Psoas muscle (tissue), 8 donors: ENCODE results near the gene UMAD1. TPM values are rescaled to one million over a fixed set of nuclear protein-coding genes. Genes with fewer than 3 reads are reported as not detected.

Source experiments
- ATAC-seq, 4 donors: fragments of 200-7000 bp; cut with Tn5 transposase; one replicate each; pipeline ENCODE4 v1.9.1; 2020; ENCODE audit warnings: moderate library complexity in 3 of 4, mild to moderate bottlenecking in 2 of 4
- DNase-seq, 2 donors: peaks; one replicate each; pipeline ENCODE4 v3.0.0-alpha.2; 2020
- H3K27ac ChIP-seq: fragments of 200-600 bp; one replicate; pipeline ENCODE4 v1.8.0; 2022
- H3K27me3 ChIP-seq, 3 donors: fragments of 200-600 bp in 1 of 3; one replicate each; pipeline versions ENCODE4 v1.6.1 to v1.8.0; 2013 to 2022; ENCODE audit warnings: low read length in 2 of 3, mild to moderate bottlenecking in 2 of 3, moderate library complexity in 1 of 3; ENCODE audit not compliant: insufficient read depth in 3 of 3
- H3K36me3 ChIP-seq, 2 donors: fragments of 200-600 bp in 1 of 2; one replicate each; pipeline versions ENCODE4 v1.6.1 to v1.8.0; 2013 to 2022; ENCODE audit warnings: low read depth in 1 of 2, mild to moderate bottlenecking in 1 of 2, moderate library complexity in 1 of 2; ENCODE audit not compliant: insufficient read depth in 1 of 2
- H3K4me1 ChIP-seq: fragments of 200-600 bp; one replicate; pipeline ENCODE4 v1.8.0; 2022
- H3K4me3 ChIP-seq: fragments of 200-600 bp; one replicate; pipeline ENCODE4 v1.8.0; 2022; ENCODE audit warnings: mild to moderate bottlenecking
- H3K9me3 ChIP-seq: fragments of 200-600 bp; one replicate; pipeline ENCODE4 v1.8.0; 2022
- CTCF ChIP-seq: fragments of 200-600 bp; IDR thresholded peaks from one replicate; pipeline ENCODE4 v1.8.0; 2022; ENCODE audit warnings: antibody characterized with exemption
- WGBS, 3 donors: extraction: QIAGEN DNeasy Blood & Tissue Kit; methylation state at CpG; one replicate each; pipeline versions ENCODE4 v1.1.6 to v1.1.7; 2013; 5-methylcytosine and 5-hydroxymethylcytosine counted together
- intact Hi-C, 2 donors: fragments of 100-400 bp; cut with DNase I; formaldehyde crosslinking; loops; one replicate each; pipeline versions ENCODE4 v1.11.0 to v1.14.2; 2022
- polyA plus RNA-seq, 3 donors: library from polyadenylated mRNA; stranded (reverse); fragments of 200-250 nt; gene quantifications; one replicate each; pipeline ENCODE4 v1.2.3, GENCODE V29; 2013
- total RNA-seq, 4 donors: library from RNA; stranded (reverse); fragmentation: NEBNext Ultra II Directional in 2 of 4; extraction: Animal tissue kit (Norgen Biotek cat#: 25700) in 2 of 4; gene quantifications; one replicate each; pipeline versions ENCODE4 v1.2.1 to v1.2.4, GENCODE V29; 2021 to 2023
- donor health status: healthy with polysubstance abuse.
- donor health status: DM: no; HTN: no; CAD: no; lungs with moderate emphysema.
- donor health status: Bipolar disorder and iron deficiency.
- donor health status: healthy.
- donor health status: DM: yes; HTN: yes; CAD: no.
- donor health status: DM: no; HTN: no; CAD: no.
- donor health status: DM: no; HTN: no; CAD: no.
- donor health status: DM: yes; HTN: yes; CAD: no.

Gene UMAD1
- total and polyA plus RNA-seq, 7 donors: 6.2 to 19.1 (median 12.3) TPM

GRCh38 chr7:7867846-7868571 is 227.5 kb downstream of the UMAD1 start:
- Histone ChIP-seq H3K27me3 (no peaks in the 10 kb centered on the region), H3K27ac (peak overlapping the region; percentile 18), H3K4me3 (no peak overlapping the region), H3K4me1 (peaks cover 22% of the 10 kb centered on the region), H3K36me3 (no peaks in the 10 kb centered on the region), H3K9me3 (no peaks in the 10 kb centered on the region)
- DNase-seq: no peak
- WGBS, 3 donors: 57 to 75% (median 64%) methylated on average over 10 of the region's 10 CpGs
- no peak for ATAC-seq
- TF ChIP-seq CTCF: no peak
- intact Hi-C loops: loop anchor here in 1 of 2 donors (10.0 kb wide), 1 partner anchor 183 kb away; no protein-coding TSS in a partner anchor

GRCh38 chr7:7868572-7868899 is 228.0 kb downstream of the UMAD1 start:
- Histone ChIP-seq H3K27ac (peak overlapping the region; percentile 18), H3K9me3 (no peaks in the 10 kb centered on the region), H3K36me3 (no peaks in the 10 kb centered on the region), H3K27me3 (no peaks in the 10 kb centered on the region), H3K4me3 (no peak overlapping the region), H3K4me1 (peaks cover 22% of the 10 kb centered on the region)
- WGBS, 3 donors: 25 to 85% (median 55%) methylated on average over 1 of the region's 1 CpG
- intact Hi-C loops: loop anchor here in 1 of 2 donors (10.0 kb wide), 1 partner anchor 184 kb away; no protein-coding TSS in a partner anchor
- ATAC-seq (no peak), DNase-seq (no peak)
- no peak for TF ChIP-seq CTCF

- H3K36me3 ChIP-seq: no peaks in the 10 kb centered on the region
- 0 to 15% (median 0%) methylated on average over 1 of the region's 1 CpG for WGBS, 3 donors
- no peak overlapping the region for H3K4me3 ChIP-seq
- TF ChIP-seq CTCF: no peak
- DNase-seq (no peak), ATAC-seq (peak; percentile 39 to 73 (median 68))
- H3K9me3 ChIP-seq: no peaks in the 10 kb centered on the region
- H3K27me3 ChIP-seq: no peaks in the 10 kb centered on the region
- intact Hi-C loops: loop anchor here in 1 of 2 donors (10.0 kb wide), 1 partner anchor 184 kb away; no protein-coding TSS in a partner anchor
- peaks cover 22% of the 10 kb centered on the region for H3K4me1 ChIP-seq
- H3K27ac ChIP-seq: peak overlapping the region; percentile 18
These were observed 228.5 kb downstream of the UMAD1 start for GRCh38 chr7:7869036-7869435.

- Histone ChIP-seq H3K4me3 (no peak overlapping the region), H3K27me3 (no peaks in the 10 kb centered on the region), H3K9me3 (no peaks in the 10 kb centered on the region), H3K4me1 (peaks cover 22% of the 10 kb centered on the region), H3K27ac (peak overlapping the region; percentile 17), H3K36me3 (no peaks in the 10 kb centered on the region)
- intact Hi-C loops: loop anchor here in 1 of 2 donors (10.0 kb wide), 1 partner anchor 185 kb away; no protein-coding TSS in a partner anchor
- TF ChIP-seq CTCF: no peak
- no peak for ATAC-seq
- DNase-seq: no peak
- WGBS, 3 donors: 67 to 79% (median 74%) methylated on average over 3 of the region's 3 CpGs
These were observed 229.1 kb downstream of the UMAD1 start for GRCh38 chr7:7869651-7870050.
